T-helper 17 cell (primary cell): ENCODE data around the gene FBXL7. TPM values are rescaled to one million over a fixed set of nuclear protein-coding genes. Genes with fewer than 3 reads are reported as not detected.

Experiments used
- ATAC-seq: fragments of 150-1000 bp; cut with Tn5 transposase; 2 replicates; pipeline ENCODE4 v1.10.0; 2021; ENCODE audit warnings: mild to moderate bottlenecking, moderate library complexity
- DNase-seq, 3 donors: peaks; one replicate each; pipeline versions ENCODE4 v3.0.0 to v3.0.0-alpha.2; 2020 to 2021
- H3K9me3 ChIP-seq: one replicate; pipeline ENCODE4 v1.7.0; 2013; ENCODE audit warnings: low read length, mild to moderate bottlenecking; ENCODE audit not compliant: control insufficient read depth, poor library complexity, severe bottlenecking
- H3K27ac Mint-ChIP-seq: one replicate; pipeline ENCODE4 v1.8.0; 2022; ENCODE audit warnings: mild to moderate bottlenecking, moderate library complexity, mixed read lengths
- H3K27me3 Mint-ChIP-seq: one replicate; pipeline ENCODE4 v1.8.0; 2022; ENCODE audit warnings: mixed read lengths
- H3K36me3 Mint-ChIP-seq: one replicate; pipeline ENCODE4 v1.8.0; 2022; ENCODE audit warnings: low read depth, mixed read lengths
- H3K4me1 Mint-ChIP-seq: one replicate; pipeline ENCODE4 v1.8.0; 2022; ENCODE audit warnings: mild to moderate bottlenecking, mixed read lengths
- H3K4me3 Mint-ChIP-seq: one replicate; pipeline ENCODE4 v1.8.0; 2022; ENCODE audit warnings: mild to moderate bottlenecking, moderate library complexity, mixed read lengths
- total RNA-seq, 4 donors: library from RNA in 2 of 4; stranded (reverse) in 2 of 4; gene quantifications; one replicate each; pipeline ENCODE4 v1.2.3 and lab custom pipeline; 2022 to 2026

FBXL7 gene
- total RNA-seq, 2 donors from 2014 or later = not detected

GRCh38 chr5:15627109-15627508 is 127.1 kb downstream of the FBXL7 start:
- H3K27ac Mint-ChIP-seq = no peak overlapping the region
- no peaks in the 10 kb centered on the region for H3K36me3 Mint-ChIP-seq

GRCh38 chr5:15627647-15628046 is 127.7 kb downstream of the FBXL7 start:
- no peaks in the 10 kb centered on the region for H3K36me3 Mint-ChIP-seq
- no peak overlapping the region for H3K4me3 Mint-ChIP-seq
- H3K27ac Mint-ChIP-seq = no peak overlapping the region

More at GRCh38 chr5:15627109-15627508, 127.1 kb downstream of the FBXL7 start:
- H3K9me3 ChIP-seq = no peaks in the 10 kb centered on the region
- DNase-seq = no peak
- Mint-ChIP-seq H3K27me3 (no peaks in the 10 kb centered on the region), H3K4me1 (no peaks in the 10 kb centered on the region), H3K4me3 (no peak overlapping the region)
- no peak for ATAC-seq

GRCh38 chr5:15630441-15630840 is 130.5 kb downstream of the FBXL7 start:
- no peak for DNase-seq
- no peaks in the 10 kb centered on the region for H3K27me3 Mint-ChIP-seq
- H3K36me3 Mint-ChIP-seq = no peaks in the 10 kb centered on the region
- H3K9me3 ChIP-seq = no peaks in the 10 kb centered on the region
- H3K27ac Mint-ChIP-seq = no peak overlapping the region
- H3K4me3 Mint-ChIP-seq = no peak overlapping the region
- H3K4me1 Mint-ChIP-seq = no peaks in the 10 kb centered on the region
- no peak for ATAC-seq

More at GRCh38 chr5:15627647-15628046, 127.7 kb downstream of the FBXL7 start:
- no peaks in the 10 kb centered on the region for H3K9me3 ChIP-seq
- Mint-ChIP-seq H3K27me3 (no peaks in the 10 kb centered on the region), H3K4me1 (no peaks in the 10 kb centered on the region)
- no peak for ATAC-seq
- no peak for DNase-seq

GRCh38 chr5:15634591-15635288 is 134.8 kb downstream of the FBXL7 start:
- Mint-ChIP-seq H3K36me3 (no peaks in the 10 kb centered on the region), H3K4me3 (no peak overlapping the region), H3K27ac (no peak overlapping the region), H3K27me3 (no peaks in the 10 kb centered on the region), H3K4me1 (no peaks in the 10 kb centered on the region)
- ATAC-seq = no peak
- no peak for DNase-seq
- no peaks in the 10 kb centered on the region for H3K9me3 ChIP-seq

GRCh38 chr5:15635289-15635616 is 135.3 kb downstream of the FBXL7 start:
- Mint-ChIP-seq H3K4me3 (no peak overlapping the region), H3K4me1 (no peaks in the 10 kb centered on the region), H3K27ac (no peak overlapping the region), H3K36me3 (no peaks in the 10 kb centered on the region), H3K27me3 (no peaks in the 10 kb centered on the region)
- no peak for ATAC-seq
- H3K9me3 ChIP-seq = no peaks in the 10 kb centered on the region
- no peak for DNase-seq

- H3K4me1 Mint-ChIP-seq = no peaks in the 10 kb centered on the region
Observed at GRCh38 chr5:15637345-15637744, 137.4 kb downstream of the FBXL7 start.

GRCh38 chr5:15637886-15638285 is 137.9 kb downstream of the FBXL7 start:
- H3K4me3 Mint-ChIP-seq = no peak overlapping the region
- H3K36me3 Mint-ChIP-seq = no peaks in the 10 kb centered on the region
- ATAC-seq (no peak), DNase-seq (no peak)
- H3K27ac Mint-ChIP-seq = no peak overlapping the region
- H3K4me1 Mint-ChIP-seq = no peaks in the 10 kb centered on the region
- no peaks in the 10 kb centered on the region for H3K27me3 Mint-ChIP-seq
- H3K9me3 ChIP-seq = no peaks in the 10 kb centered on the region

More at GRCh38 chr5:15637345-15637744, 137.4 kb downstream of the FBXL7 start:
- no peak for ATAC-seq
- Mint-ChIP-seq H3K36me3 (no peaks in the 10 kb centered on the region), H3K27me3 (no peaks in the 10 kb centered on the region), H3K27ac (no peak overlapping the region), H3K4me3 (no peak overlapping the region)
- DNase-seq = no peak
- H3K9me3 ChIP-seq = no peaks in the 10 kb centered on the region

GRCh38 chr5:15638296-15638695 is 138.3 kb downstream of the FBXL7 start:
- Mint-ChIP-seq H3K27me3 (no peaks in the 10 kb centered on the region), H3K27ac (no peak overlapping the region), H3K4me1 (no peaks in the 10 kb centered on the region), H3K4me3 (no peak overlapping the region), H3K36me3 (no peaks in the 10 kb centered on the region)
- no peaks in the 10 kb centered on the region for H3K9me3 ChIP-seq
- no peak for ATAC-seq
- no peak for DNase-seq

- DNase-seq (no peak), ATAC-seq (no peak)
- H3K27ac Mint-ChIP-seq = no peak overlapping the region
- no peaks in the 10 kb centered on the region for H3K36me3 Mint-ChIP-seq
- H3K4me3 Mint-ChIP-seq = no peak overlapping the region
- no peaks in the 10 kb centered on the region for H3K4me1 Mint-ChIP-seq
- H3K27me3 Mint-ChIP-seq = no peaks in the 10 kb centered on the region
- H3K9me3 ChIP-seq = no peaks in the 10 kb centered on the region
Observed at GRCh38 chr5:15639288-15639687, 139.3 kb downstream of the FBXL7 start.

GRCh38 chr5:15640116-15640515 is 140.1 kb downstream of the FBXL7 start:
- no peaks in the 10 kb centered on the region for H3K36me3 Mint-ChIP-seq
- DNase-seq (no peak), ATAC-seq (no peak)
- H3K4me1 Mint-ChIP-seq = no peaks in the 10 kb centered on the region
- H3K27me3 Mint-ChIP-seq = no peaks in the 10 kb centered on the region
- no peak overlapping the region for H3K27ac Mint-ChIP-seq
- H3K9me3 ChIP-seq = no peaks in the 10 kb centered on the region
- no peak overlapping the region for H3K4me3 Mint-ChIP-seq

GRCh38 chr5:15643731-15644130 is 143.8 kb downstream of the FBXL7 start:
- ATAC-seq (no peak), DNase-seq (no peak)
- no peaks in the 10 kb centered on the region for H3K9me3 ChIP-seq
- Mint-ChIP-seq H3K27ac (no peak overlapping the region), H3K36me3 (no peaks in the 10 kb centered on the region), H3K27me3 (no peaks in the 10 kb centered on the region), H3K4me3 (no peak overlapping the region), H3K4me1 (no peaks in the 10 kb centered on the region)

GRCh38 chr5:15645381-15646160 is 145.6 kb downstream of the FBXL7 start:
- DNase-seq (no peak), ATAC-seq (no peak)
- H3K9me3 ChIP-seq = no peaks in the 10 kb centered on the region
- Mint-ChIP-seq H3K36me3 (no peaks in the 10 kb centered on the region), H3K4me1 (no peaks in the 10 kb centered on the region), H3K27me3 (no peaks in the 10 kb centered on the region), H3K4me3 (no peak overlapping the region), H3K27ac (no peak overlapping the region)

- no peak overlapping the region for H3K4me3 Mint-ChIP-seq
- H3K36me3 Mint-ChIP-seq = no peaks in the 10 kb centered on the region
- no peaks in the 10 kb centered on the region for H3K9me3 ChIP-seq
- DNase-seq = no peak
- no peak for ATAC-seq
- no peak overlapping the region for H3K27ac Mint-ChIP-seq
- no peaks in the 10 kb centered on the region for H3K4me1 Mint-ChIP-seq
- H3K27me3 Mint-ChIP-seq = no peaks in the 10 kb centered on the region
Observed at GRCh38 chr5:15646371-15646770, 146.4 kb downstream of the FBXL7 start.

GRCh38 chr5:15647251-15647650 is 147.3 kb downstream of the FBXL7 start:
- DNase-seq = no peak
- no peak for ATAC-seq
- Mint-ChIP-seq H3K4me1 (no peaks in the 10 kb centered on the region), H3K27ac (no peak overlapping the region), H3K36me3 (no peaks in the 10 kb centered on the region), H3K4me3 (no peak overlapping the region), H3K27me3 (no peaks in the 10 kb centered on the region)
- H3K9me3 ChIP-seq = no peaks in the 10 kb centered on the region
